ENCODE measurements around the gene PAXIP1.

The PAXIP1 gene

GRCh38 chr7:154996756-154997155 lies 6.2 kb downstream of the PAXIP1 start:
- no peaks in the 10 kb centered on the region for H3K27me3 ChIP-seq (ENCODE audit: control insufficient read depth, insufficient read depth, low read length)
- H3K27ac ChIP-seq (ENCODE audit: low read length), result no peak overlapping the region
- H3K4me3 ChIP-seq (ENCODE audit: low read length), result no peak overlapping the region
- WGBS (ENCODE audit: insufficient coverage, insufficient read length), result no CpG with 5 or more reads among the region's 4 CpGs
- H3K36me3 ChIP-seq (ENCODE audit: control insufficient read depth, insufficient read depth, low read length), result peaks cover 7% of the 10 kb centered on the region; the same call in 1 of the 2 replicates
- no peaks in the 10 kb centered on the region for H3K4me1 ChIP-seq (ENCODE audit: control insufficient read depth, insufficient read depth, low read length)
- DNase-seq (ENCODE audit: low read depth, low spot score), result no peak
- H3K9me3 ChIP-seq (ENCODE audit: control insufficient read depth, insufficient read depth, low read length), result no peaks in the 10 kb centered on the region

- no CpG with 5 or more reads among the region's 1 CpG for WGBS (ENCODE audit: insufficient coverage, insufficient read length)
- Histone ChIP-seq H3K27ac (ENCODE audit: low read length) (no peak overlapping the region), H3K4me1 (ENCODE audit: control insufficient read depth, insufficient read depth, low read length) (no peaks in the 10 kb centered on the region), H3K9me3 (ENCODE audit: control insufficient read depth, insufficient read depth, low read length) (no peaks in the 10 kb centered on the region), H3K27me3 (ENCODE audit: control insufficient read depth, insufficient read depth, low read length) (no peaks in the 10 kb centered on the region), H3K4me3 (ENCODE audit: low read length) (no peak overlapping the region), H3K36me3 (ENCODE audit: control insufficient read depth, insufficient read depth, low read length) (peaks cover 7% of the 10 kb centered on the region; the same call in 1 of the 2 replicates)
- no peak for DNase-seq (ENCODE audit: low read depth, low spot score)
Observed at GRCh38 chr7:154996101-154996500, 6.8 kb downstream of the PAXIP1 start.

GRCh38 chr7:154994996-154995395 lies 7.9 kb downstream of the PAXIP1 start:
- Histone ChIP-seq H3K36me3 (ENCODE audit: control insufficient read depth, insufficient read depth, low read length) (peaks cover 7% of the 10 kb centered on the region; the same call in 1 of the 2 replicates), H3K27me3 (ENCODE audit: control insufficient read depth, insufficient read depth, low read length) (no peaks in the 10 kb centered on the region), H3K9me3 (ENCODE audit: control insufficient read depth, insufficient read depth, low read length) (no peaks in the 10 kb centered on the region), H3K4me3 (ENCODE audit: low read length) (no peak overlapping the region), H3K27ac (ENCODE audit: low read length) (no peak overlapping the region), H3K4me1 (ENCODE audit: control insufficient read depth, insufficient read depth, low read length) (no peaks in the 10 kb centered on the region)
- WGBS (ENCODE audit: insufficient coverage, insufficient read length), result no CpG with 5 or more reads among the region's 2 CpGs
- no peak for DNase-seq (ENCODE audit: low read depth, low spot score)

- H3K27ac ChIP-seq (ENCODE audit: low read length), result no peak overlapping the region
- no peak overlapping the region for H3K4me3 ChIP-seq (ENCODE audit: low read length)
- no peaks in the 10 kb centered on the region for H3K9me3 ChIP-seq (ENCODE audit: control insufficient read depth, insufficient read depth, low read length)
- H3K27me3 ChIP-seq (ENCODE audit: control insufficient read depth, insufficient read depth, low read length), result no peaks in the 10 kb centered on the region
- H3K4me1 ChIP-seq (ENCODE audit: control insufficient read depth, insufficient read depth, low read length), result no peaks in the 10 kb centered on the region
- no CpG with 5 or more reads among the region's 3 CpGs for WGBS (ENCODE audit: insufficient coverage, insufficient read length)
- DNase-seq (ENCODE audit: low read depth, low spot score), result no peak
- peaks cover 4% of the 10 kb centered on the region; the same call in 1 of the 2 replicates for H3K36me3 ChIP-seq (ENCODE audit: control insufficient read depth, insufficient read depth, low read length)
Observed at GRCh38 chr7:154990964-154991540, 11.9 kb downstream of the PAXIP1 start.

GRCh38 chr7:154987571-154987970 lies 15.4 kb downstream of the PAXIP1 start:
- DNase-seq (ENCODE audit: low read depth, low spot score), result no peak
- WGBS (ENCODE audit: insufficient coverage, insufficient read length), result no CpG with 5 or more reads among the region's 3 CpGs
- Histone ChIP-seq H3K4me1 (ENCODE audit: control insufficient read depth, insufficient read depth, low read length) (no peaks in the 10 kb centered on the region), H3K9me3 (ENCODE audit: control insufficient read depth, insufficient read depth, low read length) (no peaks in the 10 kb centered on the region), H3K27ac (ENCODE audit: low read length) (no peak overlapping the region), H3K36me3 (ENCODE audit: control insufficient read depth, insufficient read depth, low read length) (peaks cover 5% of the 10 kb centered on the region; the same call in 1 of the 2 replicates), H3K27me3 (ENCODE audit: control insufficient read depth, insufficient read depth, low read length) (no peaks in the 10 kb centered on the region), H3K4me3 (ENCODE audit: low read length) (no peak overlapping the region)

GRCh38 chr7:154986200-154986945 lies 16.6 kb downstream of the PAXIP1 start:
- H3K4me3 ChIP-seq (ENCODE audit: low read length), result no peak overlapping the region
- H3K36me3 ChIP-seq (ENCODE audit: control insufficient read depth, insufficient read depth, low read length), result peaks cover 5% of the 10 kb centered on the region; the same call in 1 of the 2 replicates
- H3K27ac ChIP-seq (ENCODE audit: low read length), result no peak overlapping the region
- DNase-seq (ENCODE audit: low read depth, low spot score), result no peak
- no peaks in the 10 kb centered on the region for H3K4me1 ChIP-seq (ENCODE audit: control insufficient read depth, insufficient read depth, low read length)
- no peaks in the 10 kb centered on the region for H3K9me3 ChIP-seq (ENCODE audit: control insufficient read depth, insufficient read depth, low read length)
- no peaks in the 10 kb centered on the region for H3K27me3 ChIP-seq (ENCODE audit: control insufficient read depth, insufficient read depth, low read length)
- no CpG with 5 or more reads among the region's 6 CpGs for WGBS (ENCODE audit: insufficient coverage, insufficient read length)

- Histone ChIP-seq H3K27ac (ENCODE audit: low read length) (no peak overlapping the region), H3K4me3 (ENCODE audit: low read length) (no peak overlapping the region), H3K27me3 (ENCODE audit: control insufficient read depth, insufficient read depth, low read length) (no peaks in the 10 kb centered on the region), H3K4me1 (ENCODE audit: control insufficient read depth, insufficient read depth, low read length) (no peaks in the 10 kb centered on the region), H3K36me3 (ENCODE audit: control insufficient read depth, insufficient read depth, low read length) (peaks cover 5% of the 10 kb centered on the region; the same call in 1 of the 2 replicates), H3K9me3 (ENCODE audit: control insufficient read depth, insufficient read depth, low read length) (no peaks in the 10 kb centered on the region)
- WGBS (ENCODE audit: insufficient coverage, insufficient read length), result no CpG with 5 or more reads among the region's 6 CpGs
- no peak for DNase-seq (ENCODE audit: low read depth, low spot score)
Observed at GRCh38 chr7:154985230-154985629, 17.7 kb downstream of the PAXIP1 start.

GRCh38 chr7:154984601-154985188 lies 18.2 kb downstream of the PAXIP1 start:
- no CpG with 5 or more reads among the region's 6 CpGs for WGBS (ENCODE audit: insufficient coverage, insufficient read length)
- H3K27ac ChIP-seq (ENCODE audit: low read length), result no peak overlapping the region
- H3K9me3 ChIP-seq (ENCODE audit: control insufficient read depth, insufficient read depth, low read length), result no peaks in the 10 kb centered on the region
- DNase-seq (ENCODE audit: low read depth, low spot score), result no peak
- H3K36me3 ChIP-seq (ENCODE audit: control insufficient read depth, insufficient read depth, low read length), result peaks cover 5% of the 10 kb centered on the region; the same call in 1 of the 2 replicates
- no peak overlapping the region for H3K4me3 ChIP-seq (ENCODE audit: low read length)
- no peaks in the 10 kb centered on the region for H3K27me3 ChIP-seq (ENCODE audit: control insufficient read depth, insufficient read depth, low read length)
- H3K4me1 ChIP-seq (ENCODE audit: control insufficient read depth, insufficient read depth, low read length), result no peaks in the 10 kb centered on the region

GRCh38 chr7:154978017-154978416 lies 24.9 kb downstream of the PAXIP1 start:
- no peak overlapping the region for H3K4me3 ChIP-seq (ENCODE audit: low read length)
- no peaks in the 10 kb centered on the region for H3K4me1 ChIP-seq (ENCODE audit: control insufficient read depth, insufficient read depth, low read length)
- no CpG with 5 or more reads among the region's 3 CpGs for WGBS (ENCODE audit: insufficient coverage, insufficient read length)
- H3K27ac ChIP-seq (ENCODE audit: low read length), result no peak overlapping the region
- no peaks in the 10 kb centered on the region for H3K9me3 ChIP-seq (ENCODE audit: control insufficient read depth, insufficient read depth, low read length)
- DNase-seq (ENCODE audit: low read depth, low spot score), result no peak
- no peaks in the 10 kb centered on the region for H3K27me3 ChIP-seq (ENCODE audit: control insufficient read depth, insufficient read depth, low read length)
- no peaks in the 10 kb centered on the region; the same call in 1 of the 2 replicates for H3K36me3 ChIP-seq (ENCODE audit: control insufficient read depth, insufficient read depth, low read length)

GRCh38 chr7:154977250-154977649 lies 25.7 kb downstream of the PAXIP1 start:
- H3K36me3 ChIP-seq (ENCODE audit: control insufficient read depth, insufficient read depth, low read length), result no peaks in the 10 kb centered on the region; the same call in 1 of the 2 replicates
- no peak overlapping the region for H3K27ac ChIP-seq (ENCODE audit: low read length)
- H3K27me3 ChIP-seq (ENCODE audit: control insufficient read depth, insufficient read depth, low read length), result no peaks in the 10 kb centered on the region

More at GRCh38 chr7:154977250-154977649, 25.7 kb downstream of the PAXIP1 start:
- H3K4me3 ChIP-seq (ENCODE audit: low read length), result no peak overlapping the region
- H3K4me1 ChIP-seq (ENCODE audit: control insufficient read depth, insufficient read depth, low read length), result no peaks in the 10 kb centered on the region
- H3K9me3 ChIP-seq (ENCODE audit: control insufficient read depth, insufficient read depth, low read length), result no peaks in the 10 kb centered on the region
- DNase-seq (ENCODE audit: low read depth, low spot score), result no peak
- WGBS (ENCODE audit: insufficient coverage, insufficient read length), result no CpG with 5 or more reads among the region's 6 CpGs
